Measurements from ENCODE around the gene CDC42EP1. TPM values are rescaled to one million over a fixed set of nuclear protein-coding genes. Genes with fewer than 3 reads are reported as not detected.

CDC42EP1 gene
- polyA plus RNA-seq, 3 donors, result 45.0 to 59.7 (median 58.2) TPM

- DNase-seq, result no peak
Observed at GRCh38 chr22:37556710-37557109, 3.6 kb upstream of the CDC42EP1 start.

DNA sequence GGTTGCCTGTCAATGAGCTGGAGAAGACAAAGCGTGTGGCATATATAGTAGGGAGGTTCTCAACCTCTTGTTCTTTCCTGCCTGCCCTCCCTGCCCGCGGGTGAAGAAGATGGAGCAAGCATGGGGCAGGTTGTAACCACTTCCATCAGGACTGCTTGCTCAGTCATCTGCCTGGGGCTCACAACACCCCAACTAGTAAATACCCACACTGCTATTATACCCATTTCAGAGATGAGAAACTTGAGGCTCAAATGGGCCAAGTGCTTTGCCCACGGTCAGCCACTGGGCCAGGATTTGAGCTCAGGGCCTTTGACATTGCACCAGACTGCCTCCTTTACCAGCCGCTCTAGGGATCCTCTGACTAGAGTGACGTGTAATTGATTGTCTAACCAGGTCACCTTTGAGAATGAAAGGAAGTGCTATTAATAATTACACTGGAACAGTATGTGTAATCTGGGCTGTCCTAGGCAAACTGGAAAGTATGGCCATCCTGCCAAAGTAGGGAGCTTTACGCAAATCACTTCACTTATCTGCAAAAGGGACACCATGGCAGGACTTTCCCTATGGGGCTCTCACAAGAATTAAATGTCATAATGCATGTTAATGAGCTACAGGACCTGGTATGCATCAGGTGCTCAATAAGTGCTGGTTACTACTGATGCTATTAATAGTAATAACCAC, 2.8 kb upstream of the CDC42EP1 start:
- no peak for DNase-seq

GRCh38 chr22:37558815-37559214, 1.5 kb upstream of the CDC42EP1 start:
- DNase-seq, result no peak

- no peak for DNase-seq
Observed at GRCh38 chr22:37559521-37559900, 769 bp upstream of the CDC42EP1 start.

DNA sequence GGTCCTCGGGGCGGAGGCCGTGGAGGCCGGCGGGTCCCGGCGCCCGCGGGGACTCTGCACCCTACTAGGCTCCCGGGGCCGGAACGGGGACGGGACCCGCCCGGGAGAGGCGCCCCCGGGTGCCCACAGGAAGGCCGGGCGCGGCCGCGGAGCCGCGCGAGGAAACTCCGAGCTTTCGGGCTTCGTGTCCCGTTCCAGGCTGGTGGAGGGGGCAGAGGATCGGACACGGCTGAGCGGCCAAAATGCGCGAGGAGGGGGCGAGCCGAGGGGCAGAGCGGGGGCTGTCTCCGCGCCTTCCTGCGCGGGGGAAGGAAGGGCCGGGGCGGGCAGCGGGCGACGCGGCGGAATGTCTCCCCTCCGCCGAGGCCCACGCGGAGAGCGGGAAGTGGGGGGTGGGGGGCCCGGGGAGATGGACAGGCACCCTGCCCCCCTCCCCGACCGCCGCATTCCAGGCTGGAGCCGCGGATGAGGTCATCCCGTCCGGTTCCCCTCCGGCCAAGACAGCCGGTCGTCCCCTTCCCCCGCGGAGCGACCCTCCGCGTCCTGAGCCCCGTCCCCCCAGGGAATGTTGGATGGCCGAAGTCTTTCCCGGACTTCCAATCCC, 430 bp downstream of the CDC42EP1 start:
- DNase-seq, result peak; percentile 68

- peak; percentile 93 for DNase-seq
Observed at GRCh38 chr22:37561212-37562048, 1.1 kb downstream of the CDC42EP1 start.

- DNase-seq, result no peak
Observed at GRCh38 chr22:37562049-37562875, 2.0 kb downstream of the CDC42EP1 start.

DNA sequence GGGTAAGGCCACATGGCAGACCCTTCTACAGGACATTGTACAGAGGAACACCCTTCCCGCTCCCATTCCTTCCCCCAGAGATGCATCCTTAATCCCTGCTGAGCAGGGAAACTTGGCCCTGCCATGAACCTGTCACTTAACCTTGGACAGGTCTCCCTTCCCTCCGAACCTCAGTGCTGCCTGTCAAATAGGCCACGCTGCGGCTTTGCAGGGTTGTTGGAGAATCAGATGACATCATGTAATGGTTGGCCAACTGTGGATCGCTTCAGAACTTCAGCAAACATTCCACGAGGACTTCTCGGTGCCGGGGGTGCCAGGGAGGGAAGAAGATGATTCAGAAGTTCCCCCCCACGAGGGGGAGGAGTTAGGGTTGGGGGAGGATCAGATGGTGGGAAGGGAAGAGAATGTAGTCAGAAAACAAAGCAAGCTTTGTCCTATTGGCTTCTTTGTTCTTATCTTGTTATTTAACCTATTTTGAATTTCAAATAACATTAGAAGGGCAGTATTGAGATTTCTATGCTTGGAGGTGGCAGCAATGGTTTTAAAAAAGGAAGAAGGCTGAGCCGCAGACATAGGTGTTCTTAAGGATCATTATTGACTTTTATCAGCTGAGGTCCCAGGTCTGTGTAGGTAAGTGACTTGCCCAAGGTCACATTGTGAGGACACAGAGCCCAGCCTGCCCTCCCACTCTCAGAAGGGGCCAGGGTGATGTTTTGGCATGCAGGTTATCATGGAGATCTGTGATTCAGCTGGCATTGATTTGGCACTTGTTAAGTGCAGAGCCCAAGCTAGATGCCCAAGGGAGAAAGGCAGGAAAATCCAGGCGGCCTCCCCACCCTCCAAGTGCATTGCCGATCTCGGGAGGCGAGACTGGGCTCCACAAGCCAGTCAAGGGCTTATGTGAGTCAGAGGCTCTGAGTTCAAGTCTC, 3.1 kb downstream of the CDC42EP1 start:
- no peak for DNase-seq

- DNase-seq, result peak; percentile 69
Observed at GRCh38 chr22:37564111-37564711, 3.9 kb downstream of the CDC42EP1 start.

DNA sequence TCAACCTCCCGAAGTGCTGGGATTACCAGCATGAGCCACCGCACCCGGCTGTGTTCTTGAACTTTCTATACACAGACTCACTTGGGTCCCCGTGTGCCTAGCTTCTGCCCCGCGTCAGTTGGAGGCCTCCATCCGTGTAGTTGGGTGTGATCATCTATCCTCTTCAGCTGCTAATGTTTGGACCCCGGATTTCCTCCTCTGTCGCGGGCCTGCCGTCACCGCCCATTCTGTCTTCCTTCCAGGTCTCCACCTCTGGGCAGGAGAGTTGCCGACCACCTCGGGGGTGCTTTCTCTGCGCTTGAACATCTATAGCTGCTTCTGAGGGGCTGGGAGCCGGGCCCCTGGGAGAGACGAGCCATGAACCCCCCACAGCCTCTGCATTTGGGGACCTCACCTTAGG, 5.5 kb downstream of the CDC42EP1 start:
- DNase-seq, result no peak

GRCh38 chr22:37566329-37566837, 6.1 kb downstream of the CDC42EP1 start:
- DNase-seq, result no peak

- peak; percentile 70 for DNase-seq
Observed at GRCh38 chr22:37566903-37567798, 6.9 kb downstream of the CDC42EP1 start.

GRCh38 chr22:37568012-37568411, 7.7 kb downstream of the CDC42EP1 start:
- no peak for DNase-seq

GRCh38 chr22:37568448-37569008, 8.2 kb downstream of the CDC42EP1 start:
- no peak for DNase-seq

DNA sequence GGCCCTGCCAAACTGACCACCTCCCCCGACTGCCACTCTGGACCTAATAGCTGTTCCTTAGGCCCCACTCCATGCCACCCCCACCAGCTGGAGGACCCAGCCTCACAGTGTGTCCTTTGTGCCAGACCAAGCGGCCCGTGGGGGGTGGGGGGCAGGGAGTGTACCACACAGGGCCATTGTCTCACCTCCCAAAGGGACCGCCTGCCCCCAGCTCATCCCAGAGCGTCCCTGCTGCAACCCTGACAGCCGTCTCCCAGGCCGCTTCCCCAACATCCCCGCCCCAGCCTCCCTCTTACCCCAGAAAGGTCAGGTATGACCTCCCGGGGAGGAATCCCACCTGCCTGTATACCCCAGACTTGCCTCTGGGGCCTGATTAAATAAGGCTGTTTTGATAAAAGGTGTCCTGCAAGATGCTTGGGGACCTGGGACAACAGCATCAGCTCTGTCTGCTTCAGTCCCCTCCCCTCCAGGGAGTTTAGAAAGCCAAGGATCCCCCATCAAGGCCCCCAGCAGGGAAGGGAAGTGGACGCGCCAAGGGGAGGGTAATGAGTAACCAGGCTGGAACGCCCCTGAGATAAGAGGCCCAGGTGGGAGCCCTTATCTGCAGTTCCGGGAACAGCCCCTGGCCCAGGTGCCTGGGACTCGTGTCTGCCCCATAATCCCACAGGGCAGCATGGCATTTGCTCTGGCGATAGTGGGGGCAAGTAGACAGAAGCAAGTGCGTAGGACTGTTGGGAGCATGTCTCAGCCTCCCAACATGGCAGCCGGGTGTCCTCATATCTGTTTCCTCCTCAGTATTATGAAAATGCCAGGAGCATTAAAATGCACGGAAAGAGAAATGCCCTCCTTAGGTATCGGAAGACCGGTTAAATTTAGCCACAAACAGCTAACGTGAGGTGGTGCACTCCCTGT, 9.0 kb downstream of the CDC42EP1 start:
- DNase-seq, result no peak

DNA sequence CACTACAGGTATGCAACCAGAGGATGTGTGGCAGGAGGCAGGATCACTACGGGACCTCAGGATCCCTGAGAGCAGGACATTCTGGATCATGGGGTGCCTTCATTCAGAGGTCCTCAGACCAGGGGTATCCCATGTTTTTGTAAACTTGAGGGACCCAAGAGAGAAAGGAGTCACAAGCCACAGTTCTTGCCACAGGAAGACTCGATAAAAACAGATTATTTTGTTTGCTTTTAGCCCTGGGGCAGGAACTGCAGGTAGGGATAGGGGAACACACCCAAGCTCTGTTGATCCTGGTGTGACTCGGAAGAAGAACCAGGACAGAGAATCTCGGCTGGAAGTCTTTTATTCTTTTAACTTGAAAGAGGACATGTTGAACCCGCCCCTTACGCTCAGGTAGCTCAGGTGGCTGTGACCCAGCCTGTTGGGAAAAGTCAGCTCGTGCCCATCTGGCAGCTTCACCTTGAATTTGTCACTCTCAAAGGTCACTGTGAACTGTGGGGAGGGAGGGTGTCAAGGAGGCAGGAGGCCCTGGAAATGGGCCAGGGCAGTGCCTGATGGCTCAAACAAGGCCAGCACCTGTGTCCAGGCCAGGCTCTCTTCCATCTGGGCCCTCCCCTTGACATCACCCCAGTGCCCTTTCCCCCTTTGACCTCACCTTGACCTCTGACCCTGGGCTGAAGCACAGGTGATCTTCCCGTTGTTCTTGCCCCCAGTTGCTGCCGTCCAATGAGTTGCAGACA, 9.8 kb downstream of the CDC42EP1 start:
- no peak for DNase-seq

DNA sequence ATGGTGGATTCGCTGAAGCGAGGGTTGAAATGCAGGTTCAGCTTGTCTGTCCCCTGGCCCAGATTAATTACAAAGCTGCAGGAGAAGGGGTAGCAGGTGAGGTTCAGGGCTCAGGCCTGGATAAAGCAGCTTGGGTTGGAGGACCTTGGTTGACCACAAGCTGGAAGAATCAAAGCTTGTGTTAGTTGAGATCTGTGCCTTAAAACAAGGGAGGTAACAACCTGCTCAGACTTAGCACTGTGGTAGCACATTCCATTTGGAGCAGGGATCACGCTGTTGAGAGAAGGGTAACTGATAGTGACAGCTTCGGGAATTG, 10.3 kb downstream of the CDC42EP1 start:
- DNase-seq, result no peak
